Stomach (tissue), 4 donors: ENCODE results near the gene IL17A.

Experiments used
- CTCF ChIP-seq, 7 experiments: fragments of 450-650 bp in 4 of 7; fragments of 200-600 bp in 3 of 7; sonication (generic) in 3 of 7; IDR thresholded peaks; one replicate each; pipeline ENCODE4 v1.5.1; 2016 to 2019; ENCODE audit warnings: antibody characterized with exemption in 7 of 7, control low read depth in 2 of 7, mild to moderate bottlenecking in 1 of 7
- EP300 ChIP-seq: sonication (generic); formaldehyde crosslinking; IDR thresholded peaks from one replicate; pipeline ENCODE4 v1.6.1; 2017; ENCODE audit warnings: antibody characterized with exemption
- POLR2A ChIP-seq, 4 donors: fragments of 450-650 bp; IDR thresholded peaks; one replicate each; pipeline ENCODE4 v1.6.1; 2016; ENCODE audit warnings: antibody characterized with exemption in 4 of 4, control low read depth in 2 of 4, mild to moderate bottlenecking in 1 of 4, moderate library complexity in 1 of 4
- POLR2AphosphoS5 ChIP-seq, 3 donors: sonication (generic); formaldehyde crosslinking; IDR thresholded peaks; one replicate each; pipeline ENCODE4 v1.6.1; 2016; ENCODE audit warnings: antibody characterized with exemption in 3 of 3

- TF ChIP-seq POLR2AphosphoS5 (IDR thresholded peaks at IDR 0.05) (no peak), POLR2A (IDR thresholded peaks at IDR 0.05) (no peak), EP300 (no peak), CTCF (IDR thresholded peaks at IDR 0.05) (no peak)
Measured at GRCh38 chr6:52186075-52186474, at the start of gene IL17A.
